IPS-11a (cell line): Measurements from ENCODE around the gene SORCS2.

Experiments used
- H3K4me3 ChIP-seq: one replicate; pipeline ENCODE4 v1.5.1; 2013; ENCODE audit warnings: low read depth, low read length, control low read depth

SORCS2 gene

DNA sequence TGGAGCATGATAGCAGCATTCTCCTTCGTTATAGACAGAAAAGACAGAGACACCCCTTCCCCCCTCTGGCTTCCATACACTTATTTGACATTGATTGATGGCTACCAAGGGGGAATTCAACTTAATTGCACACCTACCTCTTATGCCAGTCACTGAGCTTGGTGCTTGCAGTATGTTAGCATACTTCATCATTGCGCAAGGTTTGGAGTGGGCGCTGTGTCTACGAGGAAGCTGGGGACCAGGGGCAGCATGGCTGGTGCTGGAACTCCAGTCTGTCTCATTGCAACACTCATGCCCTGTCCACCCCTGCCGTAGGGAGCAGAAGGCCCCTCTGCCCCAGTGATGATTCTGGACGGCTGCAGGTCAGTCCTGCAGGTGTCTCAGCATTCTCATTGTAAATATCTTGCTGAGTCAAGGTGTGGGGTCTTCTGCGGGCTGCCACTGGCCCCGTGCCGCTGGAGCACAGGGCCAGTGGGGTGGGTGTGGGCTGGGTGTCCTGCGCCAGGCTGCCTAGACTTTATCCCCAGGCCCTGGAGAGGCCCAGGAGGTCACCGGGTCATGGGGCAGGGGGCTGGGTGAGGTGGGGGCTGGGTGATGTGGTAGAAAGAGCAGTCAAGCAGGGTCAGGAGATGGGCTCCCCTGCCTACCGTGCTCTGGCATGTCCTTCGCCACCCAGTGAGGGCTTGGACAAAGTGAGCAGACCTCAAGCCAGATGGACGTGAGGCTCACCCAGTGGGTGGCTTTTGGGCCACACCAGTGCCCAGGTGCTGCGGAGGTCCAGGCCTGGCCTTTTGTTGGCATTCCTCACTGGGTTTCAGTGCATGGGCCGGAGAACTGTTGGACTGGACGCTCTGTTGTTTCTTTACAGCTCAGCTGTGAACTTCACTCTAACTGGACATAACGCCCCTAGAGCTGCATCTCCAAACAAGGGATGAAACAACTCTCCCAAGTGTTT is 156.9 kb downstream of the SORCS2 start:
- H3K4me3 ChIP-seq = no peak overlapping the region

DNA sequence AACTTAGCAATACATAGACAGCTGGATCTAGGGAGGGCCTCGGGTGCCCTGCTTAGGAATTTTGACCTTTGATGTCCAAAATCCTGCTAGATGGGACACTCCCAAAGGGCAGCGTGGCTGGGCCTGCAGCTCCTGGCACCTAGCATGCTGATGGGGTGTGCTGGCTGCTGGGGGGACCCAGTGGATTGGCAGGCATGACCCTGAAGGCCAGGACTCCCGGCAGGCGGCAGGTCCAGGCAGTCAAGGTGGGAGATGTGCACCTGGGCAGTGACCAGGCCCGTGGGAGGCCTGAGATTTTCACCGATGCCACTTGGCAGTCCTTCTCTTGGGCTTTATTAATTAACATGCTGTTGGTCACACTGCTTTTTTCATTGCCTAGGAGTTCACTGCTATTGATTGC is 158.1 kb downstream of the SORCS2 start:
- no peak overlapping the region for H3K4me3 ChIP-seq

DNA sequence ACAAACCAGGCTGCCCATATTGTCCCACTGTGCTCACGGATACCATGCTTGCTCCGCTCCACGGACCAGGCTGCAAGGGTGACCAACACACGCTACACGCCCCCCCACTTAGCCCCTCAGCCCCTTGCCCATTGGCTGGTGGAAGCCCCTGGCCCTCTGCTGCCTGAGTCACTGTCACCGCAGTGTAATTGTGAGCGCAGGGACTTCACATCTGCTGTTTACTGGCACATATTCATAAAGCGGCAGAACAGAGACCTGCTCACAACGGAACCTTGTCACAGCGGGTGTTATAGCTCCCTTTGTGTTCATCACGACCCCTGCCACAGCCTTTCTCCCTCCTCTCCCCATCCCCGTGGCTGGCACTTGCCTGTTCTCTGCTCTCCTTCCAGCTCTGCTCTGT is 158.7 kb downstream of the SORCS2 start:
- H3K4me3 ChIP-seq = no peak overlapping the region

DNA sequence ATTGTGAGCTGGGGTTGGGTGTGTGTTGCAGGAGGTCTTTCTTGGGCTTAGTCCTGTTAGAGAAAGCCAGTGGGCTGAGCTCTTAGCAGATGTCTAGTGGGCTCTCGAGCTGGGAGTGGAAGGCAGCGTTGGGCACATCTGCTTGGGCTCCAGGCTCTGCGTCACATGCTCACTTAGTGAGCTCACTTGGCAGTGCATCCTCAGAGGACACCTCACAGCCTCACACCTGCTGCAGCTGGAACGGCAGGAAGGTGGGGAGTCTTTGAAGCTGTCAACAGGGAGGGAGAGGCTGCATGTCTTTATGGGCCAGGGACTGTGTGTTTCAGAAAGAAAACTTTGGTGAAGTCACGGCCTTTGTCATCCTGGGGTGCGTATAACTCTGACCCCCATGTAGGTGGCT is 160.1 kb downstream of the SORCS2 start:
- no peak overlapping the region for H3K4me3 ChIP-seq

DNA sequence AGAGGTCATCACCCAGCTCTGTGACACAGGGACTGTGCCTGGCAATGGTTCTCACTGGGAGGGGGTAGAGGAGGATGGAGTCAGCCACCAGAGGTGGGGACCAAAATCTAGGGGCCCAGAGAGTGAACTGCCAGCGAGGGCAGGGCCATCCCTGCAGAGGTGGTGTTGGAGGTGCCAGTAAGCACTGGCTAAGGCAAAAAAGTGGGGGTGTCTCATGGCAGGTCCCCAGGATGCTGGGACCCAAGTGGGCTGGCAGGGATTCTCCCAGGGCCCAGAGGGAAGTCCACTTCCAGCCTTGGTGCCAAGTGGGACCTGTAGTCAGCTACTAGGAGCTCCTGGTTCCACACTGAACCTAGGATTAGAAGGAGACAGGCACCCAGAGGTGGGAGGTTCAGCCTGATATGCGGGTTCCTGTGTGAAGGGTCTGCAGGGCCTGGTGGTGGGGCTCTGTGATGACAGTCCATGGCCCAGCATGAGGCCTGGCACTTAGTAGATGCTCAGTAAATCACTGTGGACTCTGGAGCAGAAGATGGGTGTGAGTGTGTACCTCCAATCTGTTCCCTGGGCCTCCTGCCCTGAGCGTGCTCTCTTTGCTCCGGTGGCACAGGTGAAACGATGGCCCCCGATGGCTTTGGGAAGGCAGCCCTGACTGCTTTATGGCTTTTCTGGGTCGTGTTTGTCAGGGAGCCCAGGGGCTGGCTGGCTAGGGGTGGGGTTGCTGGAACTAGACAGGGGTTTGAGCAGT is 160.9 kb downstream of the SORCS2 start:
- no peak overlapping the region for H3K4me3 ChIP-seq

DNA sequence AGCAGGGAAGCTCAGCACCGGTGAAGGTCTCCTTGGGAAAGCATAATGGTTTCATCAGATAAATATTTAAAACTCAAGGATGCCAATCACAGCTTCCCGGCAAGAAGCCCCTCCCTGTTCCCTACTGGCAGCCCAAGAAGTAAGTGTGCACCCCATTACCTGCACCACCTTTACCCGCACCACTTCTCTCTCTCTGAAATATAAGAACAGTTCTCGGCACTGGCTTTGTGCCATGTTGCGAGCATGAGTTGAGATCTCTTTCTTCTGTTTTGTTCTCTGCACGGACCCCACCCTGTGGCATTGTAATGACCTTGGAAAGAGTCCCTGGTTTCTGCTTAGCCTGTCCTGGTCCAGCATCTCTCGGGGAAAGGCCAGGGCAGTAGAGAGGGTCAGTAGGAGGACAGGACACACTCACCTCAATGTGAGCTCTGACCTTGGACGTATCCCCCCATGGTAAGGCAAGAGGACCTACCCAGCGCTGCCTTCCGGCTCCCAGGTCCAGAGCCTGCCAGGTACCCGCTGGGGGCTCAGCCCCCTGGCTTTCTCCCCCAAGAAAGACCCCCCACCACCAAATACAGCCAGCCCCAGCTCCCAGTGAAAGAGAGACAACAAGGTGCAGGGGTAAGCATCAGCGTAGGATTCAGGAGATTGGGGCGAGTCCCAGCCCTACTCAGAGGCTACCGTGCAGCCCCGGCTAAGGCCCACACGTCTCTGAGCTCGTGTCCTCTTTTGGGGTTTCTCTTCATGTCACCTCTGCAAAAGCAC is 161.7 kb downstream of the SORCS2 start:
- no peak overlapping the region for H3K4me3 ChIP-seq

DNA sequence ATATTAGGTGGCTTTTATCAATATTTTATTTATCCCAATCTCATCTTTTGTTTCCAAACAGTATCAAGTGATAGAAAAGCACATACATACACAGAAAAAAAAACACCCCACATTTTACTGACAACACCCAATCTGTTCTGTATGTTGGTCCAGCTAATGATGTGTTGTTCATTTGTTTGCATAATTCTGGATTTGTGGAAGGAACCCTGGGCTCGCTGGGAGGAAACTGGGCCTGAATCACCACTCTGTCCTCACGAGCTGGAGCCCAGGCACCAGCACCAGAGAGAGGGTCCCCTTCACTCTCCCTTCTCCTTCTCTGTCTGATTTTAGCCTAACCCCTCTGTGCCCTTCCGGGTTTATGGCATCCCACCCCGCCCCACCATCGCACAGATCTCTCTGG is 162.6 kb downstream of the SORCS2 start:
- no peak overlapping the region for H3K4me3 ChIP-seq

DNA sequence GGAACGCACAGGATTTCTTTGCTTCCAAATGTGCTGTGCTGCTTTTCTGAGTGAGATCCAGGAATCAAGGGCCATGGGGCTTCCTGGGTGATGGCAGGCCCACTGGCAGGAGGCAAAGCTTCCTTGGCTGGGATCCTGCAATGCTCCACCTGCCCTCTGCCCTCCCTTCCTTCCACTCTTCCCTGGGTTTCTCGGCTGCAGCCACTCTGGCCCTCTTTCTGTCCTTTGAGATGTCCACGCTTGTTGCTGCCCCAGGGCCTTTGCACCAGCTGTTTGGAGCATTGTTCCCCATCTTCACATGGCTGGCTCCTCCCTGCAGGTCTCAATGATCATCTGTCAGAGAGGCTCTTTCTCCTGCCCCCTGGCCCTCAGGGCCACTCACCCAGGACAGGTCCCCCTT is 163.5 kb downstream of the SORCS2 start:
- H3K4me3 ChIP-seq = no peak overlapping the region

DNA sequence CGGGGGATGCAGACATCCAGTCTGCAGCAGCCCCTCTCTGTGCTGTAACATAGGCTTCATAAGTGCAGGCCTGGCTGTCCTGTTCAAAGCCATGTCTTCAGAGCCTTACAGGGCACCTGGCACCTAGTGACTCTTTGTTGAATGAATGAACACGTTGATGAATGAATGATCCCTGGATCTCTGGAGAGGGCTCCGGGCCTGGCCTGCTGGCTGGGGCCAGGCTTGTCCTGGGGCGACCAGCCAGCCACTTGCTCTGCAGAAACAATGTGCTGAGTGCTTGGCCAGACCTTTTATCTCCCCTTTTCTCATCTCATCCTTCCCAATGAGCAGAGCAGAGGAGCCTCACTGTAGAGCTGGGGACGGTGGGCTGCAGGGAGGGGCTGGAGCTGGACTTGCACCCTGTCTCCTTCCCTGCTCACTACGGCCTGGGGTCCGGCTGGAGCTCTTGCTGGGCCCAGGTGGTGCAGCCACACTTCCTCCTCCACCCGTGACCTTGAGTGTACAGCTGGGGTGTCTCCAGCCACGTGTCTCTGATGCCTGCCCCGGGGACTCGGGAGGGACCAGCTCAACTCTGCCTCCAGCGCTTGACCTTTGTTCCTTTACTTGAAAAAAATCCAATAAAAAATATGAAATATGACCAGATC is 164.5 kb downstream of the SORCS2 start:
- no peak overlapping the region for H3K4me3 ChIP-seq

DNA sequence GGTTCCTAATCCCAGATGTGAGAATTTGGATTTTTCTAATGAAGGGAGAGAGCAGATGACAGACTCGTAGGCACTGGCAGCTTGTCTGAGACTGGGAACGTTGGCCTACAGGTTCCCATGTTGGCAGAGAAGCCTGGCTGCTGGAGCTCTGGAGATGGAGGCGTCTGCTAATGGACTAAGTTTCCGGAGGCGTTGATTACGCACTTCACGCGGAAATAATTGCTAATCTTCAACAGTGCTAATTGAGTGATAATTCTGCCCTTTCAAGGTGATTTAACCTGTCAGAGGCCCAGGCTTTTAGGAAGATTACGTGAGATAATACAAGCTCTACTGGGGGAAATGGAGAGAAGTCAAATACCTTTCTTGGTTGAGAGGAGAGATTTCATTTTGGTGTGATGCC is 165.0 kb downstream of the SORCS2 start:
- H3K4me3 ChIP-seq = no peak overlapping the region

DNA sequence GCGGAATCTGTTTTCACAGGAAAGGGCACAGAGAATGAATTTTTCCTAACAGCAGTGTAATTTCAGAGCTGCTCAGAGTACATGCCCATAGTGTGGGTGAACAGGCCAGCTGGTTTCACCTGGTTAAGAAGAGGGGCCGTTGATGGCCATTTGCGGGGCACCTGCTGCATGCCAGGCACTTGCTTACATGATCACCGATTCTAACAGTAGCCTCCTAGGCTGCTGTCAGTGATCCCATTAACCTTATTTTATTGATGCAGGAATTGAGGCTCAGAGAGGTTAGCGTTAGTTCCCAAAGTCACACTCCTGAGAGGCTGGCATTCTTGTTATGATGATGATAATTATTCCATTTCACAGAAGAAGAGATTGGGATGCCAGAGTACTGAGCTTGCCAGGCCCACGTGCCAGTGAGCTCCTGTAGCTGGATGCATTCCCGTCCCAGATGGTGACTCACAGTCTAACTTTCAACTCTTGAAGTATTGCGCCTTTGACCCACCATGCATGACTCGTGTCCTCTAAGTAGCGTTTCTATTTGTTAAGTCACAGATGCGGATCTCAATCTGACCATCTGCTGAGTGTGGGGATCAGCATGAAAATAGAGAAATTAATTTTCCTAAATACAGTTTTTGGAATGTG is 165.9 kb downstream of the SORCS2 start:
- H3K4me3 ChIP-seq = no peak overlapping the region

DNA sequence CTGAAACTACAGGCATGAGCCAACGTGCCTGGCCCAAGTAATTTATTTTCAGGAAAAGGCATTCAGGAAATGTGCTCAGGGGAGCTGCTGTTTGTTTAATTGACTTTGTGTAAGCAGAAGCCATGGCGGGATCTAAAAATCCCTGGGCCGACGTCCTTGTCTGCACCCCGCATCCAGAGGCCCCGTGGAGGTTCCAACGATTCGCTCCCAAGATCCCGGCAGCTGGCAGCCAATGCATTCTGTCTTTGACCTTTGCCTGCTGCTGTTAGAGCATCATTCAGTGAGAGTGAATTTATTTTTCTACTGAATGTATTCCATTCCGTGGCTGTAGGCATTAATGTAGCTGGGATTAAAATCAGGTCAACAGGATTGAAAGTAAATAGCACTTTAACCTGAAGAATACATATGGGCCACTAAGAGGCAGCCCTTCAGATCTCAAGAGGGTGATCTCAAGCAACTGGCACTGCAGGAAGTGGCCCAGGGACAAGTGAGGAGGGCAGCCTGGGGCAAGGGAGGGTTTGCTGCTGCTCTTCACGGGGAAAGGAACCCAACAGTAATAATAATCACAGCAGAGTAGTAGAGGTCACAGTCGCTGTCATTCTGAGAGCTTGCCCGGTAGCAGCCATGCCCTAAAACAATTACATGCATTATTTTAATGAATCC is 167.2 kb downstream of the SORCS2 start:
- no peak overlapping the region for H3K4me3 ChIP-seq

DNA sequence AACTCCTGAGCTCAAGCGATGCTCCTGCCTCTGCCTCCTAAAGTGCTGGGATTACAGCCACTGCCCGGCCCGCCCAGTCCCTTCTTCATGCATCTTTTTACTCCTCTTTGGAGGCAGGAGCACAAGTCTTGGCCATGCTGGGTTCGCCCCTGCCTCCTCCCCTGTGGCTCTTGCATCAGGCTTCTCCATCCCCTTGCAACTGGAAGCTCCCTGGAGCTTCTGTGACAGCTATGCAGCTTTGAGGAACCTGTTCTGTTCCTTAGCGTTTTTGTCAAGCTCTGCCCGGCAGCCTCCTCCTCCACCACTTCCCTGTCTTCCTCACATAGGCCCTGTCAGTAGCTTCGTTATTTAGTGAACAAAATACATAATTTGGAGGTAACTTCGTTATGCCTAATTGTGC is 168.5 kb downstream of the SORCS2 start:
- no peak overlapping the region for H3K4me3 ChIP-seq

DNA sequence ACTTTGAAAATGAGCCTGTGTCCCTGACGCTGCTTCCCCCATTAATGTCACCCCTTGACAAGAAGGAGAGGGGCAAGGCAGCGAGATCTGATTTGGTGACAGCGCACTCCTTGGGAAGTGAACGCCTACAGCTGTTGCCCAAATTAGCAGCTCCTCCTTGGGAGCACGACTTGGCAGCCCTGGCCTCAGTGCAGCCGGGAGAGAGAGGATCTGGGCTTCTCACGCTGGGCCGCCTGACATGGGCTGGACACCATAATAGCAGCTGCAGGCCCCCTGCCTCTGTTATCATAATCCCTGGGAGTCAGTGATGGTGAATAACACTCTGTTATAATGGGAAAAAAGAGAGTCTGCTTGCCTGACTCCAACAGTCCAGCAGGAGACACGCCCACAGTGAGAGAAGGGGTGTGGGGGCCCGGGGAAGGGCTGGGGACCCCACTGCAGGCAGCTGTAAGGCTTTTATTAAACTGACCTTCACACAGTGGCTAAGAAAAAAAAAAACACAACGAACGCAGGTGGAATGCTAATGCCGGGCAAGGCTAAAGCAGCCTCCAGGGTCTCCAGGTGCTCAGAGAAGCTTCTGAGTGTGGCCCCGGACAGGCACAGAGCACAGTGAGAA is 169.1 kb downstream of the SORCS2 start:
- no peak overlapping the region for H3K4me3 ChIP-seq

DNA sequence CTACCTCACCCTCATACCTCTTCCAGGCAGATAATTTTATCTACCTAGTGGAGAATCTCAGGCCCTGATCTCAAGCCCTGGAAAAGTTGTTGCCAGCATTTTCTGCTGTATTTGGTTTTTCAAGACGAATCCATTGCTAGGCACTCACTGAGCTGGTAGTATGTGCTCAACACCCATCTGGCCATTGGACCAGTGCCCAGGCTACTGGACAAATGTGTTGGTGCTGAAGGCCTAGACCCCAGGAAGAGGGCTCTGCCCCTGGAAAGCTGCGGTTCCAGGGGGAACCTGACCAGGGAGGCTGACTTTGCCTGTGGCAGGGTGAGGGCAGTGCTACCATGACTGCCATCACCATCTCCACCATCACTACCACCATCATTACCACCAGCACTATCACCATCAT is 170.0 kb downstream of the SORCS2 start:
- H3K4me3 ChIP-seq = no peak overlapping the region

DNA sequence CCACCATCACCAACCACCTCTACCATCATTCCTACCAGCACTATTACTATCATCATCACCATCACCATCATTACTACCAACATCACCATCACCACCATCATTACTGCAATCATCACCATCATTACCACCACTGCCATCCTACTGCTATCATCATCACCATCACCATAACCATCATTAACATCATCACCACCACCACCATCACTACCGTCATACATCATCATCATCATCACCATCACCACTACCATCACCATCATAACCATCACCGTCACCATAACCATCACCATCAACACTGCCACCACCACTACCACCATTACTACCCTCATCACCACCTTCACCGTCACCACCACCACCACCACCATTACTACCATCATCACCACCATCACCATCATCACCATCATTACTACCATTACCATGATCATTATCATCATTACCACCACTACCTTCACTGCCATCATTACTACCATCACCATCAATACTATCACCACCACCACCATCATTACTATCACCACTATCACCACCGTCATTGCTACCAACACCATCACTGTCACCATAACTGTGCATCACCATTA is 170.6 kb downstream of the SORCS2 start:
- no peak overlapping the region for H3K4me3 ChIP-seq

DNA sequence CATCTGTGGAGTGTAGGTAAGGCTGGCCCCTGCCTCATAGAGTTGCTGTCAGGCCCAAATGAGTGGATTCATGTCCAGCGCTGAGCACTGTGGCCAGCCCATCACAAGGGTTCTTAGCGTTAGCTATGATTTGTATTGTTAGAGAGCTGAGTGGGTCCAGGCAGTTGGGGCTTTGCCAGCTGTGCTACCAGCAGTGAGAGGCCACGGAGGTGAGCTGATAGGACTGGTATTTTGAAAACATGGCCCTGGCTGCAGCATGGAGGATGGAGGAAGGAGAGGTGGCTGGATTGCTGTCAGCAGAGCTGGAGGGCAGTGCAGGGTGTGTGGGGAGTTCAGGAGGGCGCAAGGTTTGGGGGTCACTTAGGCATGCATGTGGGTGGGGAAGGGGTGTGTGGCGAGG is 172.6 kb downstream of the SORCS2 start:
- H3K4me3 ChIP-seq = no peak overlapping the region

DNA sequence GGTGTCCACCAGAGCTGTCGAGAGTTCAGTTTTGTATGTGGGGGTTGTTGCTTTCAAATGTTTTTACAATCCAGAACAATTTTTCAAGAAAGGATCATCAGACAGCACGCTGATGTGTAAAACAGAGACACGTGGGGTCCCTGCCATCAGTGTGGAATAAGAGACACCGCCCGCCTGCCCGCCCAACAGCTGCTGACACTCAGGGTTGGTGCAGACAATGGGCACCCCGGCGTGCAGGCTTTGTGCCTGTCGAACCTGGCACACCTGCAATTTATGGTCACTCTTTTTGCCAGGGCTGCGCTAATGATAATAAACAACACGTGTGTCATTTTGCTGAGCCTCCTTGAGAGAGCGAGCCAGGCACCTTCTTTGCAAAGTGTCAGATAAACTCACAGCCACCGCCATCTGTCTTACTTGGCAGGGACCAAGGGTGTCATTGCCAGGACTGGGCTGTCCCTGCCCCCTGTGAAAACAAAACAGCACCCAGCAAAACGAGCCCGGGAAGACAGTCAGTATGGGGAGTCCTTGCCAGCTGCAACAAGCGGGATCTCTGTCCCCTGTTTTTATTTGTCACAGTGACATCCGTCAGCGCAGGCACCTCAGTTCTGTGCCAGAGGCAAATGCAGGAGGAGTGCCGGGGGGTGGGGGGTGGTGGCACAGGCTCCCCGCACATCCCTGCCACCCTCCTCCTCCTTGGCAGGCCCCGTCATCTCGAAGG is 173.3 kb downstream of the SORCS2 start:
- no peak overlapping the region for H3K4me3 ChIP-seq
